Measurements from ENCODE around the gene CDK6.
A peak's percentile ranks its signal among the peaks of the same experiment; 100 is the strongest.

Gene CDK6

GRCh38 chr7:92681633-92682032 lies 154.7 kb downstream of the CDK6 start:
- H3K27me3 ChIP-seq (ENCODE audit: insufficient read depth, low read length, poor library complexity): no peaks in the 10 kb centered on the region
- H4K20me1 ChIP-seq (ENCODE audit: insufficient read depth, low read length): 0 out of 2 replicates have a peak, but pooled peaks cover 4% of the 10 kb centered on the region
- peaks cover 76% of the 10 kb centered on the region for H3K36me3 ChIP-seq (ENCODE audit: insufficient read depth, low read length)
- H2AFZ ChIP-seq (ENCODE audit: low read depth, low read length): no peak overlapping the region
- no peak overlapping the region for H3K4me2 ChIP-seq (ENCODE audit: insufficient read depth, low read length)
- peak overlapping the region; percentile 75 for H3K27ac ChIP-seq (ENCODE audit: low read length)
- DNase-seq: no peak
- no peaks in the 10 kb centered on the region for H3K9me3 ChIP-seq (ENCODE audit: insufficient read depth, low read length, severe bottlenecking)
- ATAC-seq (ENCODE audit: insufficient read depth, low read depth): no peak
- no peak for TF ChIP-seq EZH2 (IDR thresholded peaks at IDR 0.05; ENCODE audit: borderline replicate concordance, low read depth, low read length, severe bottlenecking)
- TF ChIP-seq CTCF (IDR thresholded peaks at IDR 0.05; ENCODE audit: borderline replicate concordance, extremely low read depth, low read length, poor library complexity, severe bottlenecking): no peak
- H3K79me2 ChIP-seq (ENCODE audit: insufficient read depth, low read length): peaks cover 100% of the 10 kb centered on the region
- 0 out of 2 replicates have a peak overlapping the region, but pooled peaks have one; percentile 7 for H3K9ac ChIP-seq (ENCODE audit: low read depth, low read length)
- H3K4me1 ChIP-seq (ENCODE audit: insufficient read depth, low read length): peaks cover 93% of the 10 kb centered on the region
- H3K4me3 ChIP-seq (ENCODE audit: low read depth in 1 of 2, low read length in 2 of 2): no peak overlapping the region

GRCh38 chr7:92680442-92680841 lies 155.9 kb downstream of the CDK6 start:
- no peak overlapping the region for H3K9ac ChIP-seq (ENCODE audit: low read depth, low read length)
- H3K4me3 ChIP-seq (ENCODE audit: low read depth in 1 of 2, low read length in 2 of 2): no peak overlapping the region
- H3K4me1 ChIP-seq (ENCODE audit: insufficient read depth, low read length): peaks cover 86% of the 10 kb centered on the region
- no peaks in the 10 kb centered on the region for H3K9me3 ChIP-seq (ENCODE audit: insufficient read depth, low read length, severe bottlenecking)
- H3K79me2 ChIP-seq (ENCODE audit: insufficient read depth, low read length): peaks cover 98% of the 10 kb centered on the region
- 0 out of 2 replicates have a peak, but pooled peaks cover 4% of the 10 kb centered on the region for H4K20me1 ChIP-seq (ENCODE audit: insufficient read depth, low read length)
- H3K36me3 ChIP-seq (ENCODE audit: insufficient read depth, low read length): peaks cover 69% of the 10 kb centered on the region
- H3K27me3 ChIP-seq (ENCODE audit: insufficient read depth, low read length, poor library complexity): no peaks in the 10 kb centered on the region
- TF ChIP-seq CTCF (IDR thresholded peaks at IDR 0.05; ENCODE audit: borderline replicate concordance, extremely low read depth, low read length, poor library complexity, severe bottlenecking) (peak; percentile 23), EZH2 (IDR thresholded peaks at IDR 0.05; ENCODE audit: borderline replicate concordance, low read depth, low read length, severe bottlenecking) (no peak)
- H3K4me2 ChIP-seq (ENCODE audit: insufficient read depth, low read length): no peak overlapping the region
- DNase-seq: peak; percentile 33
- no peak overlapping the region for H2AFZ ChIP-seq (ENCODE audit: low read depth, low read length)
- ATAC-seq (ENCODE audit: insufficient read depth, low read depth): no peak
- H3K27ac ChIP-seq (ENCODE audit: low read length): peak overlapping the region; percentile 75

- Histone ChIP-seq H3K27me3 (ENCODE audit: insufficient read depth, low read length, poor library complexity) (no peaks in the 10 kb centered on the region), H3K9me3 (ENCODE audit: insufficient read depth, low read length, severe bottlenecking) (no peaks in the 10 kb centered on the region), H3K79me2 (ENCODE audit: insufficient read depth, low read length) (peaks cover 97% of the 10 kb centered on the region), H4K20me1 (ENCODE audit: insufficient read depth, low read length) (peaks cover 4% of the 10 kb centered on the region; the same call in 1 of the 2 replicates), H2AFZ (ENCODE audit: low read depth, low read length) (no peak overlapping the region), H3K27ac (ENCODE audit: low read length) (peak overlapping the region; percentile 79), H3K9ac (ENCODE audit: low read depth, low read length) (no peak overlapping the region), H3K4me2 (ENCODE audit: insufficient read depth, low read length) (no peak overlapping the region), H3K4me1 (ENCODE audit: insufficient read depth, low read length) (peaks cover 81% of the 10 kb centered on the region), H3K36me3 (ENCODE audit: insufficient read depth, low read length) (peaks cover 68% of the 10 kb centered on the region), H3K4me3 (ENCODE audit: low read depth in 1 of 2, low read length in 2 of 2) (no peak overlapping the region)
- no peak for DNase-seq
- no peak for TF ChIP-seq CTCF (IDR thresholded peaks at IDR 0.05; ENCODE audit: borderline replicate concordance, extremely low read depth, low read length, poor library complexity, severe bottlenecking)
- no peak for TF ChIP-seq EZH2 (IDR thresholded peaks at IDR 0.05; ENCODE audit: borderline replicate concordance, low read depth, low read length, severe bottlenecking)
- no peak for ATAC-seq (ENCODE audit: insufficient read depth, low read depth)
Measured at GRCh38 chr7:92678291-92678920, 158.0 kb downstream of the CDK6 start.
